Activated effector memory CD4-positive, alpha-beta T cell treated with Interleukin-2 at 50 U/mL for 16 hours (primary cell): ENCODE data around the gene MYCBP2.
"Not testable (repeated sequence)": the region's sequence is repeated elsewhere in the genome, so short reads cannot be mapped to it uniquely, and the experiment has no call there.

Source experiments
- DNase-seq: peaks from one replicate; pipeline ENCODE4 v3.0.0-alpha.2; 2020

MYCBP2 gene

DNA sequence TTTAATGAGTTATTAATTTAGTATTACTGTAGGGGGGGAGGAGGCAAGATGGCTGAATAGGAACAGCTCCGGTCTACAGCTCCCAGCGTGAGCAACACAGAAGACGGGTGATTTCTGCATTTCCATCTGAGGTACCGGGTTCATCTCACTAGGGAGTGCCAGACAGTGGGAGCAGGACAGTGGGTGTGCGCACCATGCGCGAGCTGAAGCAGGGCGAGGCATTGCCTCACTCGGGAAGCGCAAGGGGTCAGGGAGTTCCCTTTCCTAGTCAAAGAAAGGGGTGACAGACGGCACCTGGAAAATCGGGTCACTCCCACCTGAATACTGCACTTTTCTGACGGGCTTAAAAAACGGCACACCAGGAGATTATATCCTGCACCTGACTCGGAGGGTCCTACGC lies 127.9 kb downstream of the MYCBP2 start:
- DNase-seq, result not testable (repeated sequence)

GRCh38 chr13:77196052-77196618 lies 130.8 kb downstream of the MYCBP2 start:
- no peak for DNase-seq

- DNase-seq, result no peak
Measured at GRCh38 chr13:77190349-77190958, 136.4 kb downstream of the MYCBP2 start.

GRCh38 chr13:77185721-77186120 lies 141.2 kb downstream of the MYCBP2 start:
- no peak for DNase-seq

GRCh38 chr13:77184455-77184854 lies 142.4 kb downstream of the MYCBP2 start:
- no peak for DNase-seq

DNA sequence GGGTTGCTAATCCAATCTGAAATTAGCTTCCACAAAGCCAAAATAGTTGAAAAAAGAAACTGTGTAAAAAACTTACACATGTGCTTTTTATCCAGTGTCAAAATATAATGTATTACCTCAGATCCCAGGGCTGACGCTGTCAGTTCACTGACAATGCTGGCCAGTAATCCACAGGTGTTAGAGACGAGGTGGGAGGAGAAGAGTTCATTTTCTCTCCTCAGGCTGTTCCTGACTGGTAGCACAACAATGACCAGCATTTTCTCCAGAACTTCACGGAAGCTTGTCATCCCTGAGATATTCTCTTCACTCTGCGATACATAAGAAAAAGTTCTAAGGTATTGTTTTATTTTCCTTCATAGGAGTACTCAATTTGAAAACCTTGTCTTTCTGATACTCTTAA lies 146.9 kb downstream of the MYCBP2 start:
- DNase-seq, result no peak

DNA sequence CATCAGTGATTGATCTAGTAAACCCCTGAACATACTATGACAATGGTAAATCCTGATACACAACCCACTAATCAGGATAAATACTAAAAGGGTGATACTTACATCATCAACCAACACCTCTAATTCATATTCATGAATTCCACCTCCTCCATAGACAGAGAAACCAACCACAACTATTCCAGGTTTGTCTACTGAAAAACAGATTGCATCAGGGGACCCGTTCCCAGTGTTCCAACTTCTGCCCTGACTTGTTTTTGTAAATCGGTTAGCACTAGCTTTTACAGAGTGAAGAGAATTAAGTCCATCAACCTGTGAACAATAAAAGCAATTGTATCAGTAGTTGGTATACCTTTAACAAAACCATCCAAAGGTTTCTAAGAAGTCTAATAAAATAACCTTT lies 149.2 kb downstream of the MYCBP2 start:
- DNase-seq, result no peak

DNA sequence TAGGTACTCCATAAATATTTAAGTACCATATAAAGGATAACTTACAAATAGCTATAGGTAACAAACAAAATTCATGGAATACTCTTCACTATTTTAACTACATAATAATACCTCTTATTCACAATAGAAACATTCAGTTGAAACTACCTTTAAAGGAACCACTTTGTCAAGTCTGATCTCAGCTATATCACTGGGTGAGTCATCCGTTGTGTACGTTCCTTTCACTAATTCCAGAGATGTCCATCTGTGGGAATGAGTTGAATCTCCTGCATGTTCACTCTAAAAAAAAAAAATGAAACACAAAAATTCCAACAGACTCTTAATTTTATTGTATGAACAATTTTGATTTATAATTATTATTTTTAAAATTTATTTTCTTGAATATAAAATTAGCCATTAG lies 150.5 kb downstream of the MYCBP2 start:
- DNase-seq, result no peak

DNA sequence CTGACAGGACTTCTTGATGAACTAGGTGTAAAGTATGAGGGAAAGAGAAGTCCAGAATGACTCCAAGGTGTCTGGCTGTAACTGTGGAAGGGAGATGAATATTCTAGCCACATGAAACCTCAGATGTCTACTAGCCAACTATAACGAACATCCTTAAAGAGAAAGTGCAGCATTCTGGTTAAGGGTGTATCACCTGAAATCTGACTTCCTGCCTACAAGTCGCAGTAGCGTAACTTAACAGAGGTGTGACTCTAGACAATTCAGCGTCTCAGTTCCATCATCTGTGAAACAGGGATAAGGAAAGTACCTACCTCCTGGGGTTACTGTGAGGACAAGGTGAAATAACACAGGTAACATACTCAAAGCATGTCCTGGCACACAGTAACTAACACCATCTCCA lies 154.2 kb downstream of the MYCBP2 start:
- no peak for DNase-seq

DNA sequence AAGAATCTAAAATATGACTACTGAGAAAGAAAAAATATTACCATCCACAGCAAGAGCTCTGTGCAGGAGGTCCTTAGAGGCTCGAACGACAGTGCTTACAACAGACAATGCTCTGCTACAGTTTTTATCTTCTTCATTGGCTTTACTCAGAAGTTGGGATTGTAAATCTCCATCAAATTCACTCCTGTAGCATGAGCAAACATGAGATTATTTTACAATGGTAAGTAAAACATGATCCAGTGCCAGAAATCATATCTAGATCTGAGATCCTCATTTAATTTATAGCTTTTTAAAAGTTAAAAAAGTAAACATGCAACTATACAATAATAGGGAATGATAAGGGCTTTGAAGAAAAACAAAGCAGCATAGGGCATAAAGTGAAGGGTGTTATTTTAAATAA lies 155.4 kb downstream of the MYCBP2 start:
- no peak for DNase-seq

DNA sequence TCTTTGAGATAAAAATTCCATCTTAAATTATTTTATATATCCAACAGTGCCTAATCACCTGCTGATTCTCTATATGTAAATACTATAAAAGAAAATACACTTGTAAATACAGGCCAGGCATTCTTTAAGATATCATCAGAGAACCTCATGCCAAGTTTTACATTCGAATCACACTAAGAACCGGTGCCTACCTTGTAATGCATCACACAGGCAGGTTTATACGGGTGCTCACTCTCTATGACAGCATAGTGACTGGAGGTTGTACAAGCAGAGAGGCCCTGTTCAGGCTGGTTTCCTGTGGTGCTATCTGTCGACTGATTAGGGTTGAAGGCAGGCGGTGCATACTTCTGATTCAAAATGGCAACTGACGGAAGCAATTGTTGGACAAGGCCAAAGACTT lies 158.7 kb downstream of the MYCBP2 start:
- no peak for DNase-seq

DNA sequence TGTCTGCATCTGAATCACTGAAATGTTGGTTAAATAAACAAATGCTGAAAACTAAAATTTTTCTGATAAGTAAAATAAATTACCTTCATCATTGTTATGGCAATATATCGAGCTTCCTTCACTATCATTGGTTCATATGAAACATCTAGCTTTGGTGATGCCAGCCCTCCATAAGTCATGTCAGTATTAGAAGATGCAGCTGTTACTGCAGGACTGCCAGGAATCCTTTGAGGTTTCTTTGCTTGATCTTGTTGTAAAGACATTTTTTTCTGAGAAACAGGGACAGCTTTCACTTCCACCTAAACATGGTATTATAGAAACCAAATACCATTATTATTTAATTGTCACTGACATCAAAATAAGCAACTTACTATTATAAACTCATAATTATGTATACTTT lies 176.2 kb downstream of the MYCBP2 start:
- no peak for DNase-seq

GRCh38 chr13:77143431-77143830 lies 183.5 kb downstream of the MYCBP2 start:
- no peak for DNase-seq

DNA sequence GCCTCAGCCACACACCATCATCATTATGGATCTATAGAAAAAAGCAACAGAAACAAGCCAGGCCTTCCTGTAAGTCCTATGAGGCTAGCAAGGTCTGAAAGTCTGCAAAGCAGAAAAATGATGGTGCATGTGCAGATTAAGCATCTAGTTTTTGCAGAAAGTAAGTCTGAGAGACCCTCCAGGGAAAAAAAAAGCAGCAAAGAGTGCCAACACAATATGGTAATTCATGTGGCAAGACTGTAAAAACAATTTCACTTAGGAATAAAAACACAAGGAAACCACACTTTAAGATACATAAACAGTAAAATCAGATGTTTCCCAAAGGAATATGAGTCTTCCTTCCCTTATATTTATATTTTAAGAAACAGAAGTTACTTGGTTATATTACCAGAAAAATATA lies 187.6 kb downstream of the MYCBP2 start:
- no peak for DNase-seq

DNA sequence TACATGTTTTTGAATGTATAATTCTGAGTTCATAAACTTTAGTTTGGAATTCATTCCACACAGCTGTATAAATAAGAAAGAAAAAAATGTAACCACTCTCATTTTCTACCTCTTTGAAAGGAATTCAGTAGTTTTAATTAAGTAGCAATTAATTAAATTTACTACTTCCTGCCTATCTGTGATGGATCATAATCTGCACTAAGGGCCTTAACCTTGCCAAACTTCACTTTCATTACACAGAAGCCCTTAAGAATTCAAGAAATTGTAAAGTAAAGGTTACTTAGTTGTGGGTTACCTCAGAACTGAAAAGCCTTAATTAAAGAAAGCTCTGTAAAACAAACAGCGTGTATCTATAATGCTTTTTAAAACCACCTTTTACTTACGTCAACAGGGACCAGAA lies 188.1 kb downstream of the MYCBP2 start:
- no peak for DNase-seq

GRCh38 chr13:77136902-77137420 lies 189.9 kb downstream of the MYCBP2 start:
- no peak for DNase-seq

GRCh38 chr13:77124423-77124822 lies 202.5 kb downstream of the MYCBP2 start:
- DNase-seq, result no peak

DNA sequence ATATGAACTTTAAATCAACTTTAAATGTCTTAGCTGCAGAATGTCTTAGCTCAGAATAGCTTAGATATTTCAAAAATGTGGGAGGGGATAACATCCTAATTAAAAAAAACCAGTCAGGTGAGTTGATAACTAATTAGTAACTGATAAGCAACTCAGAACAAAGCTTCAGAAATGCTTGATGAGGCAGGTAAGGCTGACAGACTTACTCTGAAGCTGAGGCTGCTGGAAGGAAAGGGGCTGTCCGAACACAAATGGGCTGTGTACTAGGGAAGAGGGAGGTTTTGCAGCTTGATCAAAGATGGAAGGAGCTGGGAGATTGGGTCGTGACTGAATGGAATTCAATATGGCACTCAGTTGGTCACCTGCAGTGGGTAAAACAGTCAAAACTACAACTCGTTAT lies 208.8 kb downstream of the MYCBP2 start:
- DNase-seq, result no peak

- no peak for DNase-seq
Measured at GRCh38 chr13:77114271-77114670, 212.6 kb downstream of the MYCBP2 start.

- DNase-seq, result no peak
Measured at GRCh38 chr13:77113496-77113895, 213.4 kb downstream of the MYCBP2 start.

GRCh38 chr13:77105051-77105450 lies 221.8 kb downstream of the MYCBP2 start:
- DNase-seq, result no peak

- no peak for DNase-seq
Measured at GRCh38 chr13:77099415-77099814, 227.5 kb downstream of the MYCBP2 start.

GRCh38 chr13:77095288-77095687 lies 231.6 kb downstream of the MYCBP2 start:
- DNase-seq, result no peak

- no peak for DNase-seq
Measured at GRCh38 chr13:77094773-77095172, 232.1 kb downstream of the MYCBP2 start.

DNA sequence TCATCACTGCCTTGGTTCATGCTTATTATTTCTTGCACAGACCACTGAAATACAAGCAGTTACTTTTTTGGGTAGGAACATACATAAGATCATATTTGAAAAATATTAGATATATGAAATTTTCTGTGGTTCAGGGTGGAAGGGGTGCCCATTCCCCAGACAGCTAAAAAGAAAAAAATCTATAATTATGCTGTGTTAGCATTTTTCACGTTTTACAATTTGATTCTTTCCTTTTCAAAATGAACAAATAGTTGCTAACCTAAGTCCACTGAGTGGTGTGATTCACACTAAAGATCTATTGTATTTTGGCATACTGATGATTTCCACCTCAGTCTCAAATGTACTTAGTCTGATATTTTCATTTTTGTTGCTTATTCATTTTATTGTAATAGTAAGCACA lies 233.2 kb downstream of the MYCBP2 start:
- no peak for DNase-seq
